ENCODE data around the gene TACC2.
"Not testable (repeated sequence)": the region's sequence is repeated elsewhere in the genome, so short reads cannot be mapped to it uniquely, and the experiment has no call there.

TACC2 gene

GRCh38 chr10:121981346-121981745 lies 7.6 kb upstream of the TACC2 start:
- no peak for DNase-seq

GRCh38 chr10:121983852-121984251 lies 5.1 kb upstream of the TACC2 start:
- DNase-seq: no peak

DNA sequence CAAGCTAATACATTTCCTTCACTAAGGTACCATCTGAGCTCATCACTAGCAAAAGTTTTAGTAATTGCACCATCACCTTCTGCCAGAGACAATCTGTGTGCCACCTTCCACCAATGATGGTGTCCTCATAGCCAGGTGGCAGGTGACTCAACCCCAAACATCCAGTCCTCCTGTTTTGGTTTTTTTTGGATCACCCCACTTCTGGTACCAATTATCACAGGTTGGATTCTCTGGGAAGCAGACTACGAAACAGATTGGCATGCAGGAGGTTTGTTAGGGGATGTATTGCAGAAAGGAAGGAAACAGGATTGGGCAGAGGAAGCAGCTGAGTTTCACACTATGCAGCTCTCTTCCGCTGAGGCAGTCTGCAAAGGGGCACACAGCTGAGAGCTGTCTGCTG lies 4.5 kb upstream of the TACC2 start:
- no peak for DNase-seq

DNA sequence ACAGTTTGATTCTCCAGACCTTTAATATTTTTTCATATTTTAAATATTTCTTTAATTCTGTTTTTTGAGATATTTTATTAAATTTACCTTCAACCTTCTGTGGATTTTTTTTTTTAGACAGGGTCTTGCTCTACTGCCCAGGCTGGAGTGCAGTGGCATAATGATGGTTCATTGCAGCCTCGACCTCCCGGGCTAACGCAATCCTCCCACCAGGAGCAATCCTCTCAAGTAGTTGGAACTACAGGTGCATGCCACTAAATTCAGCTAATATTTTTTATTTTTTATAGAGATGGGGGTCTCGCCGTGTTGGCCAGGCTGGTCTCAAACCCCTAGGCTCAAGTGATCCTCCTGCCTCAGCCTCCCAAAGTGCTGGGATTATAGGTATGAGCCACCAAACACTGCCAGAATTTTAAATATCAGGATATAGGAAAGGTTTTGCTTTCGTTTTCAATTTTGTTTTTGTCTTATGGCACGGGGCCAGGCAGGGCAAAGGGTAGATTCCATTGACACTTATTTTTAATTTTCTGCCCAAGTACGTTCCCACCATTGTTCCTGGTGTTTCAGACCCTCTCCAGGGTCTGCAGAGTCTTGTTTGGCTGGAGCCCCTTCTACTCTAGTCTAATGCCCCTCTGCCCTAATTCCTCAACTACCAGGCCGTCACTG lies 1.2 kb downstream of the TACC2 start:
- no peak for DNase-seq

GRCh38 chr10:121991727-121992126 lies 2.8 kb downstream of the TACC2 start:
- not testable (repeated sequence) for DNase-seq

- no peak for DNase-seq
These were observed 5.5 kb downstream of the TACC2 start for GRCh38 chr10:121994429-121994941.

DNA sequence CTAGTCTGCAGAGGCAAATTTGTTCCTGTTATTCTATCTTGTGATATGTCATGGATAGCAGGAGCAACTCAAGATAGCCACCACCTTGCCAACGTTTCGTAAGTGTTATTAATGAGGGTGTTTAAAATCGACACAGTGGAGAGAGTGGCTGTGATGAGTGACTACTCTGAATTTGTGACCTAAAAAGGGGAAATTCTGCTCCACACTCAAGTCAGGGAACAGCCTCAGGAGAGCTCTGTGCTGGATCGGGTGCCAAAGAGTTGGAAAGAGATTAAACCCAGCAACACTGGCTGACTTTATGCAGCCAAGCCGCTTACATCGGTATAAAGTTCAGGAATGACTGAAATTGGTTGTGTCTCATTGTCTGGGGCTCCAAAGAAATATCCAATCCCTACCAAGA lies 9.5 kb downstream of the TACC2 start:
- DNase-seq: no peak

DNA sequence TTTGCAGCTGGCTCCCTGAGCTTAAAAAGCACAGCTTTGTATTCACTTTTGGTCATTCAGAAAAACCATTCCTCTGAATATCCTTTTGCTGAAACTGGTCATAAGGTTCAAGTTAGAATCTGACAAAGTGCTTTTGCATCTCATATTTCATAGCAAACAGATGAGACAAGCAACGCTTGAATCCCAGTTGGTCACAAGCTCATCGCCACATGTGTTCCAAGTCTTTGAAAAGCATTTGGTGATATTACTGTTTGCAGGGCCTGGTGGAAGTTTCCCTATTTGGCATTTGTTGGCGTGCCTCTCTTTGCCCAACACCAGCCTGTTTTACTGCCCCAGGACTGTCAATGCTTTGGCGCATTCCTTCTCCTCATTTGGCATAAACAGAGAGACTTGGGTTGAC lies 10.3 kb downstream of the TACC2 start:
- DNase-seq: no peak

- DNase-seq: no peak
These were observed 12.7 kb downstream of the TACC2 start for GRCh38 chr10:122001698-122002097.

DNA sequence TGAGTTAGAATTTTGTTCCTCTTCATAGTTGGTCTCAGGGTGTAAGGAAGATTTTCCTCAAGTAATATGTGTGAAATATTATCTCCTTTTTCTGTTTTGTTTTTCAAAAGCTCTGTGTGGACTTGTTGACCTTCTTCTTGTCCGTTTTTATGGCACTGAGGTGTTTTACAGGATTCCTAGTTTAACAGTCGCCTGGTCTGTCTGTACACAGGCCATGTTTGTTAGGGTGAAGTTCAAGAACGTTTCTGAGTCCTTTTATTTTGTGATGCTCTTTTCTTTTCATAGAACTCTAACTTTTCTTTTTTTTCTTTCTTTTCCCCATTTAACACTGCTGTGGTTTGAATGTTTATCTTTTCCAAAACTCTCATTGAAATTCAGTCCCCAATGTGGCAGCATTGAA lies 18.5 kb downstream of the TACC2 start:
- DNase-seq: no peak

- no peak for DNase-seq
These were observed 21.6 kb downstream of the TACC2 start for GRCh38 chr10:122010405-122011050.

GRCh38 chr10:122012731-122013130 lies 23.8 kb downstream of the TACC2 start:
- DNase-seq: no peak

GRCh38 chr10:122013311-122013780 lies 24.4 kb downstream of the TACC2 start:
- DNase-seq: no peak

GRCh38 chr10:122014652-122015248 lies 25.8 kb downstream of the TACC2 start:
- DNase-seq: no peak

- DNase-seq: not testable (repeated sequence)
These were observed 29.0 kb downstream of the TACC2 start for GRCh38 chr10:122017926-122018325.

GRCh38 chr10:122018491-122018890 lies 29.5 kb downstream of the TACC2 start:
- DNase-seq: no peak

GRCh38 chr10:122018951-122019413 lies 30.0 kb downstream of the TACC2 start:
- no peak for DNase-seq

- no peak for DNase-seq
These were observed 30.5 kb downstream of the TACC2 start for GRCh38 chr10:122019414-122019975.

GRCh38 chr10:122020226-122020625 lies 31.3 kb downstream of the TACC2 start:
- DNase-seq: no peak

GRCh38 chr10:122021379-122021778 lies 32.4 kb downstream of the TACC2 start:
- no peak for DNase-seq

DNA sequence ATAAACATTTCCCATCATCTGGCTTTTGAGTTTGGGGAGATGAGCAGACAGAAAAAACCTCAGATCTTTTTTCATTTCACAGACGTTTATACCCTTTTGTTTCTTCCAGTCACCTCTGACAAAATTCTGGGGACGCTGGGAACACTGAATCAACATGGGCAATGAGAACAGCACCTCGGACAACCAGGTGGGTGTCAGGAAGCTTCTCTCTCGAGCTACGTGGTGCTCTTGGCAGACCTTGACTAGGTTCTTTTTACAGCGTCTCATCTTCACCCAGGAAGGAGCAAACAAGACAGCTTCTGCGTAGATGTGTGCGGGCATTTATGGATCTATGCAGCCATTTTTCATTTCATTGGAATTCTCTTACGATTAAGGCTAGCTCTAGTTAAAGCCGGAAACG lies 32.9 kb downstream of the TACC2 start:
- no peak for DNase-seq

- no peak for DNase-seq
These were observed 33.3 kb downstream of the TACC2 start for GRCh38 chr10:122022276-122022675.

GRCh38 chr10:122023257-122023656 lies 34.3 kb downstream of the TACC2 start:
- not testable (repeated sequence) for DNase-seq

Measured in activated naive CD4-positive, alpha-beta T cell treated with Interleukin-2 at 50 U/mL for 16 hours (primary cell).